ENCODE measurements around the gene CALML6. TPM values are rescaled to one million over a fixed set of nuclear protein-coding genes. Genes with fewer than 3 reads are reported as not detected.

Gene CALML6, protein sequence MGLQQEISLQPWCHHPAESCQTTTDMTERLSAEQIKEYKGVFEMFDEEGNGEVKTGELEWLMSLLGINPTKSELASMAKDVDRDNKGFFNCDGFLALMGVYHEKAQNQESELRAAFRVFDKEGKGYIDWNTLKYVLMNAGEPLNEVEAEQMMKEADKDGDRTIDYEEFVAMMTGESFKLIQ
- total RNA-seq (not detected), polyA plus RNA-seq (not detected)

DNA sequence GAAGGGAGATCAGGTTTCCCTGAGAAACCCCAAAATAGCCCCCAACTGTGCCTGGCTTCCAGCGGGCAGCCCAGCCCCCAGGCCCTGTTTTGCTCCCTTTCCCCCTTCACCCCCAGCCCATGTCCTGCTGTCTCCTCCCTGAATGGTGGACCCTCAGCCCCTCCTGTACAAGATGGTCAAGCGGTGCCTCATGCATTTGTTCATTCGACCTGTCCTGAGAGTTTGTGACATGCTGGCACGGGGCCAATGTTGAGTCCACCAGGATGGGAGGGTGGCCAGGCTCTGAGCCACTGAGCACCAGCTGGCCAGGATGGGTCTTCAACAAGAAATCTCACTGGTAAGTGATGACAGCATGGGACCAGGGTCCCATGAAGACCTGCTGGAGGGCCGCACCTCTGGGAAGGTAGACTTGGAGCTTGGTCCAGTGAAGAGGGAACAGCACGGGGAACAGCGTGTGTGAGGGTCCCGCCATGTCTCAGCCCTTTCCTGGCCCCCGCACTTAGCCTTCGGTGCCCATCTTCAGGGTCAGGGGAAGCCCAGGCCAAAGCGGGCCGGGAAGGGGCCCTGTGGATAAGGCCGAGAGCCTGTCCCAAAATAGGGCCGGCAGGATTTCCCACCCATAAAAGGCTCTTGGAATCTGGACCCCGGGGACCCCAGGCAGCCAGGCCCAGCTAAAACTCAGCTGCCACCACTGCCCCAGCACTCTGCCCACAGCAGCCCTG lies at the start of gene CALML6:
Gene CALML6, plus strand, starts transcription at position 290 of the 722 bp plus-strand sequence. Its CDS starts 21 bp downstream, at position 311.
- Mint-ChIP-seq H3K4me3 (no peak within 1 kb of the TSS), H3K36me3 (no peaks in the 10 kb centered on the region), H3K9me3 (no peaks in the 10 kb centered on the region), H3K4me1 (peaks cover 0 to 13% (median 5%) of the 10 kb centered on the region in 4 donors), H3K27me3 (peaks cover 9% of the 10 kb centered on the region), H3K27ac (peak within 1 kb of the TSS in 1 of 3 donors; percentile 7)
- Histone ChIP-seq H3K27me3 (ENCODE audit: control insufficient read depth, insufficient read depth, low read length) (no peaks in the 10 kb centered on the region), H3K4me3 (ENCODE audit: low read depth, low read length) (no peak within 1 kb of the TSS), H3K36me3 (ENCODE audit: control insufficient read depth, insufficient read depth, low read length) (no peaks in the 10 kb centered on the region), H3K4me1 (ENCODE audit: control insufficient read depth, insufficient read depth, low read length, poor library complexity, severe bottlenecking) (peaks cover 14% of the 10 kb centered on the region), H3K27ac (ENCODE audit: insufficient read depth, low read length, poor library complexity, severe bottlenecking) (no peak within 1 kb of the TSS), H3K9me3 (ENCODE audit: control insufficient read depth in 2 of 2, low read length in 2 of 2) (no peaks in the 10 kb centered on the region)
- DNase-seq (no peak), ATAC-seq (ENCODE audit: low read depth in 2 of 2) (no peak)

DNA sequence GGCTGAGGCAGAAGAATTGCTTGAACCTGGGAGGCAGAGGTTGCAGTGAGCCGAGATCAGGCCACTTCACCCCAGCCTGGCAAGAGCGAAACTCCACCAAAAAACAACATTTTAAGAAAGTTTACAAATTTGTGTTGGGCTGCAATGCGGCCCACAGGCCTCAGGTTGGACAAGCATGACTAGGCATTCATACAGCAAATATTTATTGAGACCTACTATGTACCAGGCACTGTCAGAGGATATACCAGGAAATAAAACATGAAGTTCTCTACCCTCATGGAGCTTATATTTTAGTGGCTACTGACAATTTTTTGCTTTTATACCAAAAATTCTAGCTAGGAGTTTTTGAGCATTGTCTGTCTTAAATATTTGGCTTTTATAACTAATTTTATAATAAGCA lies 47.9 kb upstream of the CALML6 start:
- ATAC-seq (ENCODE audit: low read depth in 2 of 2) = no peak
- Mint-ChIP-seq H3K4me3 (peak overlapping the region in 1 of 4 donors; percentile 43), H3K4me1 (peaks cover 38 to 72% (median 56%) of the 10 kb centered on the region in 4 donors), H3K27me3 (no peaks in the 10 kb centered on the region), H3K9me3 (no peaks in the 10 kb centered on the region), H3K36me3 (peaks cover 19% of the 10 kb centered on the region), H3K27ac (peak overlapping the region in 1 of 3 donors; percentile 51)
- no peak for DNase-seq
- H3K4me3 ChIP-seq (ENCODE audit: low read depth, low read length) = no peak overlapping the region
- no peaks in the 10 kb centered on the region for H3K9me3 ChIP-seq (ENCODE audit: control insufficient read depth in 2 of 2, low read length in 2 of 2)
- no peak overlapping the region for H3K27ac ChIP-seq (ENCODE audit: insufficient read depth, low read length, poor library complexity, severe bottlenecking)
- peaks cover 42% of the 10 kb centered on the region for H3K4me1 ChIP-seq (ENCODE audit: control insufficient read depth, insufficient read depth, low read length, poor library complexity, severe bottlenecking)
- H3K36me3 ChIP-seq (ENCODE audit: control insufficient read depth, insufficient read depth, low read length) = peaks cover 4% of the 10 kb centered on the region
- no peaks in the 10 kb centered on the region for H3K27me3 ChIP-seq (ENCODE audit: control insufficient read depth, insufficient read depth, low read length)

DNA sequence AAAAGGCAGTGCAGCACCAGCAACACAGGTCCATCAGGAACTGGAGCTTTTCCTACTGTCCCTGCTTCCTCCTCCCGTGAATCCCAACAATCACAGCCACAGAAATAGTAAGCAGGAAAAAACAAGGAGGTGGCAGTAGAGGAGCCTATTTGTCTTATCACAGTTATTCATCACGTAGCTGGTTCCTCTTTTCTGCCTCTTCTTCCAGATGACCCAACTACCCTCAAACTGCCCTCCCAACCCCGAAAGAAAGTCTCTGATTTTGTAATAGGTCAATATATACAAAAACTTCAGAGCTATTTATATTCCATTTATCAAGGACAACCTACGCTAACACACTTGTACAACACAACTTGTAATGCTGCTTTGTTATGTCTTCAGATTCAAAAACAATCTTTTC lies 45.6 kb upstream of the CALML6 start:
- Mint-ChIP-seq H3K36me3 (peaks cover 12% of the 10 kb centered on the region), H3K27ac (peak overlapping the region; percentile 70 to 86 (median 80)), H3K4me1 (peaks cover 37 to 75% (median 54%) of the 10 kb centered on the region in 4 donors), H3K27me3 (no peaks in the 10 kb centered on the region), H3K4me3 (peak overlapping the region in 2 of 4 donors; percentile 22 to 44), H3K9me3 (no peaks in the 10 kb centered on the region)
- H3K4me3 ChIP-seq (ENCODE audit: low read depth, low read length) = no peak overlapping the region
- no peaks in the 10 kb centered on the region for H3K9me3 ChIP-seq (ENCODE audit: control insufficient read depth in 2 of 2, low read length in 2 of 2)
- peaks cover 13% of the 10 kb centered on the region for H3K36me3 ChIP-seq (ENCODE audit: control insufficient read depth, insufficient read depth, low read length)
- ATAC-seq (ENCODE audit: low read depth in 2 of 2) = no peak
- H3K27me3 ChIP-seq (ENCODE audit: control insufficient read depth, insufficient read depth, low read length) = no peaks in the 10 kb centered on the region
- no peak for DNase-seq
- H3K4me1 ChIP-seq (ENCODE audit: control insufficient read depth, insufficient read depth, low read length, poor library complexity, severe bottlenecking) = peaks cover 38% of the 10 kb centered on the region
- peak overlapping the region; percentile 43 for H3K27ac ChIP-seq (ENCODE audit: insufficient read depth, low read length, poor library complexity, severe bottlenecking)

DNA sequence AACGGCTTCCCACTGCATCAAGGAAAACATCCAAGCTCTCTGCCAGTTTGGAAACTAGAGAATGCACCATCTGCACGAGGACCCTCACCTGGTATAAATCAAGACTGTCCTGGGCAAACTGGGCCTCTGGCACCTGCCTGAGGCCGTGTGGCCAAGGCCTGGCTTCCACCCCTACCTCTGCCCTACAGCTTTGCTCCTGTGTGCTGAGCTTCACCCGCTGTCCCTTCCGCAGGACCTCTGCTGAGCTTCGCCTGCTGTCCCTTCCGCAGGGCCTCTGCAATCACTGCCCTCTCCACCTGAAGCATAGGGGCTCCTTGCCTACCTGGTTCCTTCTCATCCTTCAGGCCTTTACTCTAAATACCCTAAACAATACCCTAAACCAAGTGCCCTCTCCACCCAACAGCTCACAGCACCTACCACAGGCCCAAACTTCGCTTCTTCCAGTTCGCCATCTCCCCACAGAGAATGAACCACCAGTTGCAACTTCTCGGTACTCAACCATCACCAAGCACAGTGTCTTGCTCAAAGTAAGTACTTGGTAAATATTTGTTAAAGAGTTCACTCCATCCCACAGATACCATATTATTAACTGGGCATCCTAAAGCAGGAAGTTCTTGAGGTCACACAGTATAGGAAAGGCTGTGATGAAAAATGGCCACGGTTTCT lies 42.6 kb upstream of the CALML6 start:
- Histone ChIP-seq H3K4me1 (ENCODE audit: control insufficient read depth, insufficient read depth, low read length, poor library complexity, severe bottlenecking) (peaks cover 54% of the 10 kb centered on the region), H3K9me3 (ENCODE audit: control insufficient read depth in 2 of 2, low read length in 2 of 2) (no peaks in the 10 kb centered on the region), H3K27ac (ENCODE audit: insufficient read depth, low read length, poor library complexity, severe bottlenecking) (peak overlapping the region; percentile 20), H3K27me3 (ENCODE audit: control insufficient read depth, insufficient read depth, low read length) (no peaks in the 10 kb centered on the region), H3K36me3 (ENCODE audit: control insufficient read depth, insufficient read depth, low read length) (peaks cover 30% of the 10 kb centered on the region), H3K4me3 (ENCODE audit: low read depth, low read length) (no peak overlapping the region)
- peak overlapping the region in 3 of 4 donors; percentile 44 to 62 (median 57) for H3K4me3 Mint-ChIP-seq
- H3K4me1 Mint-ChIP-seq = peaks cover 38 to 82% (median 63%) of the 10 kb centered on the region in 4 donors
- peak overlapping the region; percentile 15 to 80 (median 74) for H3K27ac Mint-ChIP-seq
- DNase-seq (no peak), ATAC-seq (ENCODE audit: low read depth in 2 of 2) (no peak)
- peaks cover 16% of the 10 kb centered on the region for H3K36me3 Mint-ChIP-seq
- no peaks in the 10 kb centered on the region for H3K27me3 Mint-ChIP-seq
- no peaks in the 10 kb centered on the region for H3K9me3 Mint-ChIP-seq

DNA sequence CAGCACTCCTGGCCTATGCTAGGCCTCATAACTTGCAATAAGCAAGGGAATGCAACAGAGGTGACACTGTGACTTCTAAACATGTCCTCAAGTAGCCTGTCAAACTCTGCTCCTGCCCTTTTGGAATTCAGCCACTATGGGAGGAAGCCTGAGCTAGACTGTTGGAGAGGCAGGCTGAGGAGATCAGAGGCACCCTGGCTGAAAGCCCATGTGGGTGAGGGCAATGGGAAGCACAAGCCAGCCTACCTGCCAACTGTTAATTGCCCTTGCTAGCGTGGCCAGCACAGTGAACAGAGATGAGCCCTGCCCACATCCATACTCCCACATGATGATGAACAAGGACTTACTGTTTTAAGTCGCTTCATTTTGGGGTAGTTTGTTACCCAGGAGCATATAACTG lies 41.9 kb upstream of the CALML6 start:
- Histone ChIP-seq H3K27ac (ENCODE audit: insufficient read depth, low read length, poor library complexity, severe bottlenecking) (peak overlapping the region; percentile 20), H3K4me3 (ENCODE audit: low read depth, low read length) (no peak overlapping the region), H3K27me3 (ENCODE audit: control insufficient read depth, insufficient read depth, low read length) (no peaks in the 10 kb centered on the region), H3K36me3 (ENCODE audit: control insufficient read depth, insufficient read depth, low read length) (peaks cover 30% of the 10 kb centered on the region), H3K9me3 (ENCODE audit: control insufficient read depth in 2 of 2, low read length in 2 of 2) (no peaks in the 10 kb centered on the region), H3K4me1 (ENCODE audit: control insufficient read depth, insufficient read depth, low read length, poor library complexity, severe bottlenecking) (peaks cover 61% of the 10 kb centered on the region)
- H3K27me3 Mint-ChIP-seq = no peaks in the 10 kb centered on the region
- peak overlapping the region in 2 of 4 donors; percentile 44 to 62 for H3K4me3 Mint-ChIP-seq
- no peak for DNase-seq
- peaks cover 16% of the 10 kb centered on the region for H3K36me3 Mint-ChIP-seq
- no peak for ATAC-seq (ENCODE audit: low read depth in 2 of 2)
- H3K27ac Mint-ChIP-seq = peak overlapping the region; percentile 15 to 80 (median 69)
- H3K4me1 Mint-ChIP-seq = peaks cover 32 to 85% (median 65%) of the 10 kb centered on the region in 4 donors
- H3K9me3 Mint-ChIP-seq = no peaks in the 10 kb centered on the region

DNA sequence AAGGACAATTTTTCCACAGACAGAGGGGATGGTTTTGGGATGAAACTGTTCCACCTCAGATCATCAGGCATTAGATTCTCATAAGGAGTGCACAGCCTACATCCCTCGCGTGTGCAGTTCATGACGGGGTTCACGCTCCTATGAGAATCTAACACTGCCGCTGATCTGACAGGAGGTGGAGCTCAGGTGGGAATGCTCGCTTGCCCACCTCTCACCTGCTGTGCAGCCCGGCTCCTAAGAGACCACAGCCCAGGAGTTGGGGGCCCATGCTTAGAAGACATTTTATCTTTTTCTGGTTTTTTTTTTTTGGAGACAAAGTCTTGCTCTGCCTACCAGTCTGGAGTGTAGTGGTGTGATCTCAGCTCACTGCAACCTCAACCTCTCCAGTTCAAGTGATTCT lies 40.2 kb upstream of the CALML6 start:
- no peaks in the 10 kb centered on the region for H3K9me3 ChIP-seq (ENCODE audit: control insufficient read depth in 2 of 2, low read length in 2 of 2)
- H3K36me3 Mint-ChIP-seq = peaks cover 21% of the 10 kb centered on the region
- no peak overlapping the region for H3K4me3 Mint-ChIP-seq

DNA sequence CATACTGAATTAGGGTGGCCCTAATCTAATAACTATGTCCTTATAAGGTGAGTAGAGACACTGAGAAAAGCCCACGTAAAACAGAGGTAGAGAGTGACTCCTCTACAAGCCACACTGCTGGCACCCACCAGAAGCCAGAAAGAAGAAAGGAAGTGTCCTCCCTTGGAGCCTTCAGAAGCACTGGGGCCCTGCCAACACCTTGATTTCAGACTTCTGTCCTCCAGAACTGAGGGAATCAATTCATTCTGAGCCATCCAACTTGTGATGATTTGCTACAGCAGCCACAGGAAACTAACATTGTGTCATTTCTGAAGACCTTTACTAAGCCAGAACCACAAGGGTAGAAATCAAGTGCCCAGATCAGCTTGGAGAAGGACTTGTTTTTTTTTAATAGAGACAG lies 39.1 kb upstream of the CALML6 start:
- no peak for ATAC-seq (ENCODE audit: low read depth in 2 of 2)
- Mint-ChIP-seq H3K4me1 (peaks cover 40 to 92% (median 68%) of the 10 kb centered on the region in 4 donors), H3K27ac (peak overlapping the region in 2 of 3 donors; percentile 77 to 87)

More for the DNA sequence above, 40.2 kb upstream of the CALML6 start:
- Histone ChIP-seq H3K4me3 (ENCODE audit: low read depth, low read length) (no peak overlapping the region), H3K36me3 (ENCODE audit: control insufficient read depth, insufficient read depth, low read length) (peaks cover 32% of the 10 kb centered on the region), H3K4me1 (ENCODE audit: control insufficient read depth, insufficient read depth, low read length, poor library complexity, severe bottlenecking) (peaks cover 63% of the 10 kb centered on the region), H3K27ac (ENCODE audit: insufficient read depth, low read length, poor library complexity, severe bottlenecking) (no peak overlapping the region), H3K27me3 (ENCODE audit: control insufficient read depth, insufficient read depth, low read length) (no peaks in the 10 kb centered on the region)
- ATAC-seq (ENCODE audit: low read depth in 2 of 2) (no peak), DNase-seq (no peak)
- Mint-ChIP-seq H3K4me1 (peaks cover 39 to 93% (median 70%) of the 10 kb centered on the region in 4 donors), H3K27ac (peak overlapping the region in 1 of 3 donors; percentile 87), H3K27me3 (no peaks in the 10 kb centered on the region), H3K9me3 (peaks cover 0 to 2% (median 0%) of the 10 kb centered on the region in 7 donors)

More for the DNA sequence above, 39.1 kb upstream of the CALML6 start:
- Histone ChIP-seq H3K27me3 (ENCODE audit: control insufficient read depth, insufficient read depth, low read length) (no peaks in the 10 kb centered on the region), H3K4me3 (ENCODE audit: low read depth, low read length) (peak overlapping the region; percentile 6), H3K9me3 (ENCODE audit: control insufficient read depth in 2 of 2, low read length in 2 of 2) (no peaks in the 10 kb centered on the region), H3K36me3 (ENCODE audit: control insufficient read depth, insufficient read depth, low read length) (peaks cover 32% of the 10 kb centered on the region), H3K27ac (ENCODE audit: insufficient read depth, low read length, poor library complexity, severe bottlenecking) (no peak overlapping the region), H3K4me1 (ENCODE audit: control insufficient read depth, insufficient read depth, low read length, poor library complexity, severe bottlenecking) (peaks cover 71% of the 10 kb centered on the region)
- Mint-ChIP-seq H3K36me3 (peaks cover 19% of the 10 kb centered on the region), H3K9me3 (peaks cover 0 to 2% (median 0%) of the 10 kb centered on the region in 7 donors), H3K27me3 (no peaks in the 10 kb centered on the region), H3K4me3 (peak overlapping the region in 3 of 4 donors; percentile 60 to 84 (median 82))
- peak in 1 of 3 donors; percentile 24 for DNase-seq
